Stimulated activated memory B cell treated with anti-CD40 and anti-IgM and Interleukin-4, amounts not matched to agents 10 μg/mL and 1 μg/mL and 100 μg/mL, for 72 hours (primary cell): ENCODE measurements around the gene ALG2.

Experiments
- ATAC-seq: fragments of 150-1000 bp; cut with Tn5 transposase; 2 replicates; pipeline ENCODE4 v1.10.0; 2021
- H3K27ac Mint-ChIP-seq: one replicate; pipeline ENCODE4 v1.8.0; 2022; ENCODE audit warnings: mild to moderate bottlenecking, mixed read lengths
- H3K27me3 Mint-ChIP-seq: one replicate; pipeline ENCODE4 v1.8.0; 2022; ENCODE audit warnings: mixed read lengths
- H3K36me3 Mint-ChIP-seq: one replicate; pipeline ENCODE4 v1.8.0; 2022; ENCODE audit warnings: mixed read lengths
- H3K4me1 Mint-ChIP-seq: one replicate; pipeline ENCODE4 v1.8.0; 2022; ENCODE audit warnings: mixed read lengths
- H3K4me3 Mint-ChIP-seq: one replicate; pipeline ENCODE4 v1.8.0; 2022; ENCODE audit warnings: mild to moderate bottlenecking, moderate library complexity, mixed read lengths
- H3K9me3 Mint-ChIP-seq: one replicate; pipeline ENCODE4 v1.8.0; 2022; ENCODE audit warnings: mixed read lengths

Gene ALG2

DNA sequence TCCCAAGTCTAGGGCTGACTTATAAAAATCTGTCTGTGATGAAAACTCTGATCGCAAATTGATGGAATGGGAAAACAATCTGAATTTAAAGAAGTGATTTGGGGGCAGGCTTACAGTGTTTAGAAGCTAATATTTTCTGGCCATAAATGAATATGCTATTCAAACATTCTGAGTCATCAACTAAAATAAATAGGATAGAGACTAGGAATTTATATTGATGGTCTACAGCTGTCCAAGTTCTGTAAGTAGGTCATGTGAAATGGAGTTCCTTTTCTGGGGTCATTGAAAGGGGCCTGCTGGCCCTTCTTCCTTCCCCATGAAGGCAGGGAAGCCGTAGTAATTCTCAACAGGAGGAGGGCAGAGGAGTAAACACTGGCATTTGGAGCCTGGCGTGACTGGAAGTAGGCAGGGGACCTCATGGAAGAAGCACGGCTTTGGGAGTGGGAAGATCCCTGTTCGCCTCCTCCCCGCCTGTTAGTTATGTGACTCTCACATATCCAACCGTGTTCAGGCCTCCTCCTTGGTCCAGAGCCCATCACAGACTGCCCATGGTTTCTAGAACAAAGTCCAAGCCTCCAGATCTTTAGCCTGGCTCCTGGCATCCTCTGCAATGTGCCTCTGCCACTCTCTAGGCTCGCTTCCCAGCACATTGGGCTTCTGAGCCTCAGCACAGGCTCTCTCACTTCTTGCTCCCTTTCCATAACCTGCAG, 31.7 kb downstream of the ALG2 start:
- peaks cover 69% of the 10 kb centered on the region for H3K4me1 Mint-ChIP-seq
- peak overlapping the region; percentile 93 for H3K27ac Mint-ChIP-seq
- H3K36me3 Mint-ChIP-seq: no peaks in the 10 kb centered on the region
- no peaks in the 10 kb centered on the region for H3K27me3 Mint-ChIP-seq
- no peaks in the 10 kb centered on the region for H3K9me3 Mint-ChIP-seq
- no peak overlapping the region for H3K4me3 Mint-ChIP-seq
- ATAC-seq: no peak

DNA sequence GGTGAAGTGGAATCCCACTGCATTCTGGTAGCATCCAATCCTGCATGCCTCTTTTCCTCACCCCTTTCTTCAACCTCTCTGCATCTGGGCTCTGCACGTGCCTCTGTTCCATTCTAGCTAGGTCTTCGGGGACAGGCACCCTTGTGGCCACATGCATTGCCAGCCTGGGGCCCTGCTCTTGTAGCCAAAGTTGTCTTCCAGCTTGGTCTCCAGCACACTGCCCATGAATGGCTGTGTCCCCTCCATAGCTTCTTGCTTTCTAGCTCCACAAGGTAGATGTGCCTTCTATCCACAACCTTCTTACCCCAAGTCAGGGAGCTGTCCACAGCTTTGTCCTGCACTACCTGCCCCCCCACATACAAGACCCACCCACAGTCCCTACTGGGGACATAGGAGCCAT, 32.6 kb downstream of the ALG2 start:
- H3K27ac Mint-ChIP-seq: peak overlapping the region; percentile 93
- H3K9me3 Mint-ChIP-seq: no peaks in the 10 kb centered on the region
- no peaks in the 10 kb centered on the region for H3K36me3 Mint-ChIP-seq
- H3K4me3 Mint-ChIP-seq: no peak overlapping the region
- H3K27me3 Mint-ChIP-seq: no peaks in the 10 kb centered on the region
- no peak for ATAC-seq
- peaks cover 77% of the 10 kb centered on the region for H3K4me1 Mint-ChIP-seq

DNA sequence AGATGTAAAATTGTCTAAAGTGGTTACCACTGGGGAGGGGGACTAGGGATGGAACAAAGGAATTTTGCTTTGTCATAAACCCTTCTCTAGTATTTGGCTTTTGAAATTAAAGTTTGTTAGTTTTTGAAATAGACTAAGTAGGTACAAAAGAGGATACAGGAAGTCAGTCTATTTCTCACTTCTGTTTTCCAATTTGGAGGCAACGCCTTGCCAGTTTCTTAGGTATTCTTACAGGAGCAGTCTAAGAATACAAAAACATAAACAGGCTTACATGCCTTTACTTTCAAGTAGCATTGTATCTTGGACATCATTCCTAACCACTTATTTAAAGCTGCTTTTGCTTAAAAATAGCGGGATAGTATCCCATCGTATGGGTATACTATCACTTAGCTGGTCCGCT, 34.4 kb downstream of the ALG2 start:
- H3K27ac Mint-ChIP-seq: peak overlapping the region; percentile 93
- ATAC-seq: peak; percentile 47
- peaks cover 88% of the 10 kb centered on the region for H3K4me1 Mint-ChIP-seq
- no peaks in the 10 kb centered on the region for H3K27me3 Mint-ChIP-seq
- H3K4me3 Mint-ChIP-seq: peak overlapping the region; percentile 3
- no peaks in the 10 kb centered on the region for H3K9me3 Mint-ChIP-seq
- H3K36me3 Mint-ChIP-seq: no peaks in the 10 kb centered on the region

DNA sequence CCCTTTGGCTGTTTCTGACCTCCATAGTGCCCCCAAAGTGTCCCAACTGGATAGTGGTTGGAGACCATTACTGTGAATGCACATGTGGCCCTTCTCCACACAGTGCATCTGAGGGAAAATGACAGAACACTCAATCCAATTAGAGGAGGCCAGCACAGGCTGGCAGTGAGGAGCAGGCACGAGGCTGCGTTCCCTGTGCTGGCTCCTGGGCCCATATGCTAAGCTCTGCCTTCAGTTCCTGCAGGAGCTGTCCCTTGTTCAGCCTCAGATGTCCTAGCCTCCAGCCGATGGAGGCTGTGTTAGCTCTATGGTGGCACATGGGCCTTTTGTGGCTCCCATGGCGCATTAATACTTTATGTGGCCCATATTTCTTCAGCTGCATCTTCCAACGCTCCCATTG, 35.8 kb downstream of the ALG2 start:
- H3K27me3 Mint-ChIP-seq: no peaks in the 10 kb centered on the region
- no peak overlapping the region for H3K4me3 Mint-ChIP-seq
- peaks cover 3% of the 10 kb centered on the region for H3K36me3 Mint-ChIP-seq
- H3K27ac Mint-ChIP-seq: peak overlapping the region; percentile 93
- no peaks in the 10 kb centered on the region for H3K9me3 Mint-ChIP-seq
- no peak for ATAC-seq
- H3K4me1 Mint-ChIP-seq: peaks cover 100% of the 10 kb centered on the region

DNA sequence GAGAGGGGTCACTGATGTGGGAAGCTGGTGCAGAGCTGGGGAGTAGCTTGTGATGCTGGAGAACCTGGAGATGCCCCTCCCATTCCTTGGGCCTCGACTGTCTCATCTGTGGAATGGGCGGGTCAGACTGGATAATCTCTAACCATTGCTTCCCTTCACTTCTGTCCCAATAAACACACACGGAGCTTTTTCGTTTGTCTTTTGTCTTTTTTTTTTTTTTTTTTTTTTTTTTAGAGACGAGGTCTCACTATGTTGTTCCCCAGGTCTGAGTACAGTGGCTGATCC, 36.5 kb downstream of the ALG2 start:
- no peak overlapping the region for H3K4me3 Mint-ChIP-seq
- H3K27ac Mint-ChIP-seq: peak overlapping the region; percentile 93
- no peaks in the 10 kb centered on the region for H3K9me3 Mint-ChIP-seq
- ATAC-seq: no peak
- H3K36me3 Mint-ChIP-seq: peaks cover 10% of the 10 kb centered on the region
- no peaks in the 10 kb centered on the region for H3K27me3 Mint-ChIP-seq
- peaks cover 100% of the 10 kb centered on the region for H3K4me1 Mint-ChIP-seq

DNA sequence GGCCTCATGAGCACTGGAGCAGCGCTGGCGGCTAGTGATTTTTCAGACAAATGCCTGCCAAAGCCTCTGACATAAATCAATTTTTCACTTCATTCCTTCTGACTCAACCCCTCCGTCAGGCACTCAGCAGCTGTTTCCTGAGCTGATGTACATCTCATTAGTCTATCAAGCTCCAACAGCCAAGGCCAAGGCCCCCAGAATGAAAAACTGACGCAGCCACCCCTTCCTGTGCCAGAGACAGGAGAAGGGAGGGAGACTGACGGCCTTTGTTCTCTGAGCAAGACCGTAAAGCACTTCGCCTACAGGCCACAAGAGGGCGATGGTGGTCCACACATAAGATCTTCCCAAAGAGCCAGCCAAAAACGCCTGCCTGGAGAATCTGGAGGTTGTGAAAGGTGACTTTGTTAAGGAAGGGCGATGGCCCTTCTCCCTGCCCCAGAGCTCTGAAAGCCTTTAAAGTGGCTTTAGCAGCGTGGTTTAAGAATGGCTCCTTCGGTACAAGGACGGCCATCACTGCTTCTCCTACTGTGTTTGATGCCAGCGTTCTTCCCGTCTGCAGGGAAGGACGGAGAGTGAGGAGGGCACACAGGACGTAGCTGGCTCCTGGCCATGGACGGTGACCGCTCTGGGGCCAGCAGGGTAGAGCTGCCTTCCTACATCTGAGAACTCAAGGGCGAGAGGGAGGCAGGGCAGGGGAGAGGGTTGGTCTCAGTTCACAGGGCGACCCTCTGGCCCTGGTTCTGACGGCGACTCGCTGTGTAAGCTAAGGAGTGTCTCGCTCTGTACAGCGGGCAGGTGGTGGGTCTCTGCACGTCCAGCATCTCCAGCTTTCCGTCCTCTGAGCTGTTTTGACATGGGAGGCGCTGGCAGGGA, 37.0 kb downstream of the ALG2 start:
- Mint-ChIP-seq H3K27ac (peak overlapping the region; percentile 93), H3K4me1 (peaks cover 100% of the 10 kb centered on the region), H3K36me3 (peaks cover 13% of the 10 kb centered on the region), H3K9me3 (no peaks in the 10 kb centered on the region), H3K4me3 (peak overlapping the region; percentile 25), H3K27me3 (no peaks in the 10 kb centered on the region)
- peak; percentile 87 for ATAC-seq

DNA sequence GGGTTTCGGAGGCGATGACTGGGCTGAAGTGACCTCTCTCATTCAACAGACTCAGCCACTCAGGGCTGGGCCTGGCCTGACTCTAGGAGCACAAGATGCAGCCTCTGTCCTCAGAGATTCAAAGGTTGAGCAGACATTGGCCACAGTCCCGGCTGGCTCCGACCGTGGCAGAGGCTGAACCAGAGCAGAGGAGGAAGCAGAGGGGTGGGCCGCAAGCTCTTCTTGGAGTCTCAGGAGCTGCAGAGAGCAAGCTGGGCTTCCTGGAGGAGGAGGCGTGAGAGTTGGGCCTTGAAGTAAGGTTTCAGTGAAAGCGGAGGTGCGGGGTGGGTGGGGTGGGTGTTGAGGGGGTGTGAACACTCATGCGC, 37.6 kb downstream of the ALG2 start:
- peaks cover 13% of the 10 kb centered on the region for H3K36me3 Mint-ChIP-seq
- no peaks in the 10 kb centered on the region for H3K9me3 Mint-ChIP-seq
- peak overlapping the region; percentile 93 for H3K27ac Mint-ChIP-seq
- ATAC-seq: peak; percentile 1
- peak overlapping the region; percentile 22 for H3K4me3 Mint-ChIP-seq
- H3K27me3 Mint-ChIP-seq: no peaks in the 10 kb centered on the region
- H3K4me1 Mint-ChIP-seq: peaks cover 100% of the 10 kb centered on the region

DNA sequence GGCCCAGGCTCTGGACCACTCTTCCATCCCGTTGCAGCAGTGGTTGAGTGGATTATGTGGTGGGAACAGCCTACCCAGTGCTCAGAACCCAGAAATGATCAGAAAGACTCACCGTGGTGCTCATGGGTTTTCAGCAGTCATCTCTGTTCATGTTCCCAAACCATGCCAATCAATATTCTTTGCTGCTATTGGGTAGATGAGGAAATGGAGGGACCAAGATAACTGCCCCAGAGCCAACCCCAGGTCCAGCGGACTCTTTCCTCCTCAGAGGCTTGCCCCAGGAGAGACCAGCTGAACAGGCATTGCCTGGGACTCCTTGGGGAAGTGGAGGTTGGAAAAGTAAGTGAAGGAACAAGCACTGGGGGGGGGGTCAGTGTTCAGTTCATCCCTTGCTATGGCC, 38.1 kb downstream of the ALG2 start:
- Mint-ChIP-seq H3K4me1 (peaks cover 100% of the 10 kb centered on the region), H3K4me3 (no peak overlapping the region), H3K36me3 (peaks cover 13% of the 10 kb centered on the region), H3K27me3 (no peaks in the 10 kb centered on the region), H3K9me3 (no peaks in the 10 kb centered on the region), H3K27ac (peak overlapping the region; percentile 93)
- no peak for ATAC-seq

DNA sequence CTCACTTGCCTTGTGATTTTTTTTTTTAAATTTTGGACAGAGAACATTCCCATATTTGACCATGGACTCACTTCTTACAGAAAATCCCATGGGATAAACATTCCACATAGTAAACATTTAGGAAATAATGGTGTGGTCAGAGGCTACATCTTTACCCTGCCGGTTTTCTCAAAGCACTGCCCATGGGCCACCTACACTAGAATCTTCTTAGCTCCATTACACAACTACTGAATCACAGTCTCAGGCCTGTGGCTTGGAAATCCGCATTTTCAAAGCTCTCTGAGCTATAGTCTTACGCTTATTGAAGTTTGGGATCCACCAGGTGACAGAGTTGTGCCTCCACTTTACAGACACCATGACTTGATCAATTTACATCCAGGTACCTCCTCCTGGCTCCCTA, 39.4 kb downstream of the ALG2 start:
- Mint-ChIP-seq H3K36me3 (peaks cover 13% of the 10 kb centered on the region), H3K27me3 (no peaks in the 10 kb centered on the region), H3K9me3 (no peaks in the 10 kb centered on the region), H3K4me1 (peaks cover 97% of the 10 kb centered on the region), H3K4me3 (peak overlapping the region; percentile 15), H3K27ac (peak overlapping the region; percentile 93)
- ATAC-seq: no peak

DNA sequence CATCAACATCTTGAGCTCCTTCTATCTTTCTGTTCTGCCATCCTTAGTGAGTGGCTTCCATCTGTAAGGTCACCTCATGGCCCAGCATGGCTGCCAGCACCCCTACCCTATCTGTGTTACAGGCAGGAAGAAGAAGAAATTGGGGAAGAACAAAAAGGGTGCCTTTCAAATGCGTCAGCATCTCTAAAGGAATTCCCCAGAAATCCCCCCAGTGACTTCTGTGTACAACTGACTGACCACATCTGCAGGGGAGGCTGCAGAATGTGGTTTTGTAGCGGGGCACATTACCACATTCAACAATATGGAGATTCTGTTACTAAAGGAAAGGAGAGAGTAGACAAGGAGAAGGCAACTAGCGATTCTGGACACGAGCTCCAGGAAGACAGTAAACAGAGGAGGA, 40.1 kb downstream of the ALG2 start:
- ATAC-seq: peak; percentile 80
- Mint-ChIP-seq H3K4me3 (peak overlapping the region; percentile 11), H3K4me1 (peaks cover 96% of the 10 kb centered on the region), H3K27me3 (no peaks in the 10 kb centered on the region), H3K27ac (peak overlapping the region; percentile 93), H3K36me3 (peaks cover 13% of the 10 kb centered on the region), H3K9me3 (no peaks in the 10 kb centered on the region)

DNA sequence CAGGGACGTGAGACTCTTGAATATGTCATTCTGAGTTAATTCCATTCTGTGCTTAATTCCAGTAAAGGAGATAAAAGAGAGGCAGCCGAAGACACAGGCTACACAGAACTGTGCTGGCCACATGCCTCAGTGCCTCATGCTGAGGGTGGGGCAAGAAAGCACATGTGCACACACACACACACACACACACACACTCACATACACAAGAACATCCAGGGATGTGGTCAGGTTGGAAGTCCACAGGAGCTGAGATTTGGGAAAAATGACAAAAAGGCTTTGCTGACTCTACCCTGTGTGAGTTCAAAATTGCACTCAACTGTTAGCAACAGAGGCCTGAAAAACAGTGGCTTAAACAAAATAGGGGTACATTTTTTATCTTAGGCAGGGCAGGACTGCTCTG, 40.5 kb downstream of the ALG2 start:
- no peak for ATAC-seq
- H3K27me3 Mint-ChIP-seq: no peaks in the 10 kb centered on the region
- peak overlapping the region; percentile 93 for H3K27ac Mint-ChIP-seq
- H3K4me1 Mint-ChIP-seq: peaks cover 96% of the 10 kb centered on the region
- H3K9me3 Mint-ChIP-seq: no peaks in the 10 kb centered on the region
- peaks cover 13% of the 10 kb centered on the region for H3K36me3 Mint-ChIP-seq
- H3K4me3 Mint-ChIP-seq: no peak overlapping the region

DNA sequence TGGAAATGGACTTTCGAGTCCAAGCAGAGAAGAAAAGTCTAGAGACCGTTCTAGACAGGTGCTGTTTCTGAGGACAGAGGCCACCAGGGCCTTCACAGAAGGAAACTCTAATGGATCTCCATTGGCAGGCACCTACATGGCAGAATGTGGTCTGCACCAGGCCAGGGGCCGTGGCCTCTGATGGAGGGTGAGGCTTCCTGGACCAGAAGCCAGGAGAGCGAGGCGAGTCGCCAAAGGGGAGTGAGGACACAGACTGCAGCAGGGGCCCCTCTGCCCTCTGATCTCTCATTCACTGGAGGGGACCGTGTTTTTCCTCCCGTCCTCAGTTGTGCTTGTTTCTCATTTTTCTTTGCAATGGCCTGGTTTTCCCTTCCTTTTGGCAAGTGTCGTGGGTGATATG, 41.1 kb downstream of the ALG2 start:
- Mint-ChIP-seq H3K27me3 (no peaks in the 10 kb centered on the region), H3K36me3 (peaks cover 13% of the 10 kb centered on the region), H3K9me3 (no peaks in the 10 kb centered on the region), H3K4me3 (no peak overlapping the region), H3K27ac (peak overlapping the region; percentile 93), H3K4me1 (peaks cover 92% of the 10 kb centered on the region)
- no peak for ATAC-seq

DNA sequence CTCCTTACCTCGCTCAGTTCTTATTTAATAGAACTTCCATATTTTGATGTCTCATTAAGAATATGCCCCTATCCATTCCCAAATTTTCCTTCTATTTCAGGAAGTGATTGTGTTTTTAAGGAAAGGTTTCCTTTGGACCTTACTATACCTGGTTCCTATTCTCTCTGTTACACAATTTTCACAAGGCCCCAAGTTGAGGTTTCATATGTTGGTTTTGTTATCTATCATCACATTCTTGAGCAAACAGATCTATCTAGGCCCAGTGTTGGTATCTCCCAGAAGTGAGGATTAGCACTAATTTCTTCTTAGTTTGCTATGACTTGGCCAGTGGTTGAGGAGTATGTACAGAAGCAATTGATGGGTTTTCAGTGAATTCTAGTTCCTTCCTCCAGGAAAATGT, 41.5 kb downstream of the ALG2 start:
- Mint-ChIP-seq H3K27ac (peak overlapping the region; percentile 93), H3K27me3 (no peaks in the 10 kb centered on the region), H3K9me3 (no peaks in the 10 kb centered on the region), H3K4me1 (peaks cover 87% of the 10 kb centered on the region), H3K36me3 (peaks cover 13% of the 10 kb centered on the region), H3K4me3 (no peak overlapping the region)
- ATAC-seq: peak; percentile 28

DNA sequence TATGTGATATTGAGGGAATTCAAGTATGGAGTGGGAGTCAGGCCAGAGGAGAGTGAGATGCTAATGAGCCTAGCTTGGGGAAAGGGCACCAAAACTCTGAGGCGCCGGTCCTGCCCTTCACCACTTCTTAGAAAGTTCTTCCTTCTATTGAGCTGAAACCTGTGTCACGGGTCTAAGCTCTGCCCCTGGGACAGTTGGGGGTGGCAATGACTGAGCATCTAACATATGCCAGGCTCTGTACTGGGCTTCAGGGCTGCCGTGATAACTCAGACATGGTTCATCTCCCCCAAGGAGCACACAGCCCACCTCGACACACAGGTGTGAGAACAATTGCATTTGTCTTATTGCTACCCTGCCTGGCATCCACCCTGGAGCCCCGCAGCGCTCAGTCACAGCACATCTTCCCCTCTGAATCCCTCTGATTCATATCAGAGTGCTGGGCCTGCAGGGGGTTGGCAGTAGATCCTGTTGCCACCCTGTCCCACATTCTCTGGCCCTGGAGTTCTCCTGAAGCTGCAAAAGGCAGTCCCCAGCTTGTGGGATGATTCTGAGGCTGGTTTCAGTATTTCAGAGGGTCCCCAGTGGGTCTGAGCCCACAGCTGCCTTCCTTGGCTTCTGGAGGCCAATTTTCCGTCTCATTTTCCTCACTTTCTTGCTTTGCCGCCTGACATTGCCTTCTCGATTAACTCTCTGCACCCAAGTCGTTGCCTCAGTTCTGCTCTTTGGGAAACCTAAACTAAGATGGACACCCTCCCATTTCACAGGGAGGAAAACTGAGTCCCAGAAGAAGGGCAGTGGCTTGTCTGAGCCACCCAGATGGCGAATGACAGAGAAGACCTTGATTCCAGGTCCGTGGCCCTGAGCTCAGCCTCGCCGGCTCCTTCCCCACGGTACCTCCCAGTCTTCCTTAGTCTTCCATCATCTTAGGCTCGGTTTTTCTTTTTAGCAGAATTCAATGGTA, 42.5 kb downstream of the ALG2 start:
- no peaks in the 10 kb centered on the region for H3K27me3 Mint-ChIP-seq
- no peaks in the 10 kb centered on the region for H3K9me3 Mint-ChIP-seq
- peak overlapping the region; percentile 93 for H3K27ac Mint-ChIP-seq
- ATAC-seq: peak; percentile 73
- no peak overlapping the region for H3K4me3 Mint-ChIP-seq
- peaks cover 81% of the 10 kb centered on the region for H3K4me1 Mint-ChIP-seq
- peaks cover 13% of the 10 kb centered on the region for H3K36me3 Mint-ChIP-seq
